LNCaP clone FGC (cell line): ENCODE results near the gene EPN3.

Experiments used
- DNase-seq: peaks from one replicate; pipeline ENCODE4 v3.0.0-alpha.2; 2011; ENCODE audit warnings: low read depth
- H3K4me3 ChIP-seq: 2 replicates; pipeline ENCODE4 v1.5.1; 2011; ENCODE audit warnings: mild to moderate bottlenecking, low read depth, low read length, control low read depth
- TF ChIP-seq, protein P1 (sequence below): IDR thresholded peaks from 2 replicates; pipeline ENCODE4 v1.5.1; 2012; ENCODE audit warnings: mild to moderate bottlenecking; ENCODE audit not compliant: control insufficient read depth, insufficient read depth; ENCODE audit errors: extremely low read depth

EPN3 gene

DNA sequence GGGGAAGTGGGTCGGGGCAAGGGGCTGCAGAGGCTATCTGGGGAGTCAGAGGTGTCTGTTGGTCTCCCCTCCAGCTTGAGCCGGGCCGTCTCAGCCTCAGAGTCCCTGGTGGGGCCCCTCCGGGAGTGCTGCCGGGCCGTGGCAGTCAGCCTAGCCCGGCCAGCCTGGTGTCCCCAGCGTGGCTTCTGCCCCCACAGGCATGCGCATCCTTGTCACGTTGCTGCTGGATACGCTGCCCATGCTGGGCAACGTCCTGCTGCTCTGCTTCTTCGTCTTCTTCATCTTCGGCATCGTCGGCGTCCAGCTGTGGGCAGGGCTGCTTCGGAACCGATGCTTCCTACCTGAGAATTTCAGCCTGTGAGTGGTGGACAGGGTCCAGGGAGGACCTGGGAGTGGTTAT lies 39.1 kb downstream of the EPN3 start:
- no peak overlapping the region for H3K4me3 ChIP-seq
- no peak for DNase-seq
- TF ChIP-seq, protein P1, sequence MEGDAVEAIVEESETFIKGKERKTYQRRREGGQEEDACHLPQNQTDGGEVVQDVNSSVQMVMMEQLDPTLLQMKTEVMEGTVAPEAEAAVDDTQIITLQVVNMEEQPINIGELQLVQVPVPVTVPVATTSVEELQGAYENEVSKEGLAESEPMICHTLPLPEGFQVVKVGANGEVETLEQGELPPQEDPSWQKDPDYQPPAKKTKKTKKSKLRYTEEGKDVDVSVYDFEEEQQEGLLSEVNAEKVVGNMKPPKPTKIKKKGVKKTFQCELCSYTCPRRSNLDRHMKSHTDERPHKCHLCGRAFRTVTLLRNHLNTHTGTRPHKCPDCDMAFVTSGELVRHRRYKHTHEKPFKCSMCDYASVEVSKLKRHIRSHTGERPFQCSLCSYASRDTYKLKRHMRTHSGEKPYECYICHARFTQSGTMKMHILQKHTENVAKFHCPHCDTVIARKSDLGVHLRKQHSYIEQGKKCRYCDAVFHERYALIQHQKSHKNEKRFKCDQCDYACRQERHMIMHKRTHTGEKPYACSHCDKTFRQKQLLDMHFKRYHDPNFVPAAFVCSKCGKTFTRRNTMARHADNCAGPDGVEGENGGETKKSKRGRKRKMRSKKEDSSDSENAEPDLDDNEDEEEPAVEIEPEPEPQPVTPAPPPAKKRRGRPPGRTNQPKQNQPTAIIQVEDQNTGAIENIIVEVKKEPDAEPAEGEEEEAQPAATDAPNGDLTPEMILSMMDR = no peak

DNA sequence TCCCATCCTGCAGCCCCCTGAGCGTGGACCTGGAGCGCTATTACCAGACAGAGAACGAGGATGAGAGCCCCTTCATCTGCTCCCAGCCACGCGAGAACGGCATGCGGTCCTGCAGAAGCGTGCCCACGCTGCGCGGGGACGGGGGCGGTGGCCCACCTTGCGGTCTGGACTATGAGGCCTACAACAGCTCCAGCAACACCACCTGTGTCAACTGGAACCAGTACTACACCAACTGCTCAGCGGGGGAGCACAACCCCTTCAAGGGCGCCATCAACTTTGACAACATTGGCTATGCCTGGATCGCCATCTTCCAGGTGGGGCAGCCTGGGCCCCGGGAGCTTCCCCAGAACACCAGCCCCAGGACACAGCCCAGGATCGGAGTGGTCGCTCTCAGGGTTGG lies 40.0 kb downstream of the EPN3 start:
- no peak for DNase-seq
- H3K4me3 ChIP-seq = no peak overlapping the region
- TF ChIP-seq, protein P1 = no peak

DNA sequence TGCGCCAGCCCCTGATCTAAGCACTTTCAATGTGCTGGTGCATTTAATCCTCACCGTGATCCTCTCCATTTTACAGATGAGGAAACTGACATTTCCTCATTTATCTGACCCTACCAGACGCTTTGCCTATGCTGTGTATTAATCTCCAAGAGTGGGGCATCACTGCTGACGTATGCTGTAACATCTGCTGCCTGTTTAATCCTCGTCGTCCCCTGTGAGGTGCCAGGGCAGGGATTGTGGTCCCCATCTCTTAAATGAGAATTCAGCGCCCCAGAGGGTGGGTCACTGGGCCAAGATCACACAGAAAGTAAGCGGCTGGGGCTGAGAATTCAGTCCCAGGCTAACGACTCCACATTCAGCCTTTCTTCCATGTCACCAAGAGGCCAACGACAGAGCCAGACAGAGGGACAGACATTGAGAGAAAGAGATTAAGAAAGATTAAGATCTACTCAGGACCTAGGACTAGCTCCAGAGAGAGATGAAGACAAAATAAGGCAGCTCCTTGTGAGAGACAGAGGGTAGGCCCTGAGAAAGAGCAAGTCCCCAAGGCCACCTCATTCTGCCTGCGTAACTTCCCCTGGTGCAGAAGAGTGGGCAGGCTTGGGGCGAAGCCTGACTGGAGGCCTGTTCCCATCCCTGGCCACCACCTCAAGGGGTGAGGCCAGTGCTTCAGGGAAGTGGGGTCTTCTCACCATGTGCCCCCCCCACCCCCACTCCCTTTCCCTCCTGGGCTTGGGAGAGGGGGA lies 41.5 kb downstream of the EPN3 start:
- no peak overlapping the region for H3K4me3 ChIP-seq
- TF ChIP-seq, protein P1 = no peak
- DNase-seq = no peak

DNA sequence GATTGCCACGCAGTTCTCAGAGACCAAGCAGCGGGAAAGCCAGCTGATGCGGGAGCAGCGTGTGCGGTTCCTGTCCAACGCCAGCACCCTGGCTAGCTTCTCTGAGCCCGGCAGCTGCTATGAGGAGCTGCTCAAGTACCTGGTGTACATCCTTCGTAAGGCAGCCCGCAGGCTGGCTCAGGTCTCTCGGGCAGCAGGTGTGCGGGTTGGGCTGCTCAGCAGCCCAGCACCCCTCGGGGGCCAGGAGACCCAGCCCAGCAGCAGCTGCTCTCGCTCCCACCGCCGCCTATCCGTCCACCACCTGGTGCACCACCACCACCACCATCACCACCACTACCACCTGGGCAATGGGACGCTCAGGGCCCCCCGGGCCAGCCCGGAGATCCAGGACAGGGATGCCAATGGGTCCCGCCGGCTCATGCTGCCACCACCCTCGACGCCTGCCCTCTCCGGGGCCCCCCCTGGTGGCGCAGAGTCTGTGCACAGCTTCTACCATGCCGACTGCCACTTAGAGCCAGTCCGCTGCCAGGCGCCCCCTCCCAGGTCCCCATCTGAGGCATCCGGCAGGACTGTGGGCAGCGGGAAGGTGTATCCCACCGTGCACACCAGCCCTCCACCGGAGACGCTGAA lies 43.2 kb downstream of the EPN3 start:
- no peak for DNase-seq
- TF ChIP-seq, protein P1 = no peak
- H3K4me3 ChIP-seq = no peak overlapping the region

DNA sequence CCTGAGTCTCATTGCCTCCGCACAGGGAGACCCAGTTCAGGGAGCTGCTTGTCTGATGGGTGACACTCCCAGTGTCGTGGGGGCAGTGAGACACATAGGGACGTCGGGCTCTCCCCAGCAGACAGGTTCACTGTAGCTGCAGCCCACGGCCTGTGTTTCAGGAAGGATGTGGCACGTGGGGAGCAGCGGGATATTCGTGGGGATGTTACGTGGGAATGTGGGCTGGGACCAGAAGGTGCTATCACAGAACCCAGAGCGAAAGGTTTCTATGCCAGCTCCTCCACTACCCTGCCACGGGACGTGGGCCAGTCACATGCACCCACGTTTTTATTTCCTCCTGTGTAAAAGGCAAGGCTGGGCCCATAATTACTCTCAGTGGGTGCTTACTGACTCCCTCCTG lies 44.3 kb downstream of the EPN3 start:
- TF ChIP-seq, protein P1 = no peak
- DNase-seq = no peak
- H3K4me3 ChIP-seq = no peak overlapping the region

DNA sequence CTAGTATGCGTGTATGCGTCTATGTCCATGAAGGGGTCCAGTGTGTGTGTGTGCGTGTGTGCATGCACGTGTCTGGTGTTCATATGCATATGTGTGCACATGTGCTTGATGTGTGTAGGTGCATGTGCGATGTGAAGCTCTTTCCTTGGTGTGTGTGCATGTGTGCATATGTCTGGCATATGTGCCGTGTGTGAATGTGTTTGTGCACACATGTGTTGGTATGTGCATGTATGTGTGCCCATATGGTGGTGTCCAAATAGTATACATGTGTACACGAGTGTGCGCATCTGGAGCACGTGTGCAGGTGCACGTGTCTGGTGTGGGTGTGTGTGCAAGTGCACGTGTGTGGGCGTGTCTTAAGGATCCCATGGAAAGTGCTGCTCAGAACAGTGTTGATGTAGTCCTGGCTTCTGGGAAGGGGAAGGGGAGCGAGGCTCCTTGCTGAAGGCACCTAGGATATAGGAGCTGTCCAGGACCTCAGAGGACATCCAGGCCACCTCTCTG lies 45.0 kb downstream of the EPN3 start:
- no peak overlapping the region for H3K4me3 ChIP-seq
- DNase-seq = no peak
- TF ChIP-seq, protein P1 = no peak
